Measurements from ENCODE around the gene NBL1.

DNA sequence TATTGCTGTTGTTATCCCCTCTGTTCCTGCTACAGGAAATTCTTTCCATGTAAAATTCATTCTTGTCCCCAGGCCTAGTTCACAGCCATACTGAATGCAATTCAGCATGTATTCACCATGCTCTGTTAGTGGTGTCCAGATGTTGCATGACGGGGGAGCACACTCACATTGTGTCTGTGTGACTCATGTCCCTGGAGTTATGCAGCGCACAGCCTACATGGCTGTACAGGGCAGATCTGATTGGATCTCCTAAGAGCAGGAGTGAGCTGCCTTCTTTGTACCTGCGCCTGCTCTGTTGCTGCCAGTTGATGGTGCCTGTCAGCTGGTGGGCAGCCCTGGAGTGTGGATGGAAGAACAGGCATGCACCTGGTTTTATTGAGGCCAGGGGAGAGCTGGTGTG lies 38.1 kb downstream of the NBL1 start:
- TF ChIP-seq CTCF (conservative IDR thresholded peaks at IDR 0.05; ENCODE audit: low read depth, low read length): no peak
- TF ChIP-seq EZH2 (IDR thresholded peaks at IDR 0.05; ENCODE audit: borderline replicate concordance, low read depth, low read length, poor library complexity, severe bottlenecking): no peak
